Amniotic epithelial cell (primary cell): ENCODE data around the gene NIM1K.
"Not testable (repeated sequence)": the region's sequence is repeated elsewhere in the genome, so short reads cannot be mapped to it uniquely, and the experiment has no call there.

Experiments used
- DNase-seq: peaks from one replicate; pipeline ENCODE4 v3.0.0-alpha.2; 2010; ENCODE audit warnings: low read depth

The NIM1K gene

DNA sequence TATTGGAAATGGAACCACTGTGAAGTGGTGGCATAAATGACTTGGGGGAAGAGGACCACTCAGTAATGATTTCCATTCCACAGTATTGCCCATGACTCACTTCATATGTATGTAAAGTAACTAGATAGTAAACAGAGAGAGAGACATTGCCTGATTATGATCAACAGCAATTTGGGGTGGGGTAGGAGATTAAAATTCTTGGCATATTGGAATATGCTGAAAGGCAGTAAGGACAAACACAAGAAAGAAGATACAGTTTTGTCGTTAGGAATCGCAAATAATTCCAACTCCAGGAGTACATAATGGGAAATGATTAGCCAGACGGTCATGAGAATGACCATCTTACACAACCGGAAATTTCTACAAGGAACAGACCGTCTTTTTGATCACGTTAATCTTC lies 122.7 kb downstream of the NIM1K start:
- no peak for DNase-seq

DNA sequence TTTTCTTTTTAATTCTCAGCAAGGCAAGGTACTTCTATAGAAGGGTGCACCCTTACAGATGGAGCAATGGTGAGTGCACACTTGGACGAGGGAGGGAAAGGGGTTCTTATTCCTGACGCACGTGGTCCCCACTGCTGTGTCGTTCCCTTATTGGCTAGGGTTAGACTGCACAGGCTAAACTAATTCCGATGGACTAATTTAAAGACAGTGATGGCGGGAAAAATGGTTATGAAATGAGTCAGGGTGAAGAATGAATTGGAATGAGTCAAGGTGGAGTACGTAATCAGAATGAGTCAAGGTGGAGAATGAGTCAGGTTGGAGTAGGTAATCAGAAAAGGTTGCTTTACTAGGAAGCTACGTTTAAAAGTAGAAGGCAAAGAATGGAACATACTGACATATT lies 123.2 kb downstream of the NIM1K start:
- DNase-seq: peak; percentile 63

GRCh38 chr5:43315682-43316081 lies 123.7 kb downstream of the NIM1K start:
- DNase-seq: no peak

DNA sequence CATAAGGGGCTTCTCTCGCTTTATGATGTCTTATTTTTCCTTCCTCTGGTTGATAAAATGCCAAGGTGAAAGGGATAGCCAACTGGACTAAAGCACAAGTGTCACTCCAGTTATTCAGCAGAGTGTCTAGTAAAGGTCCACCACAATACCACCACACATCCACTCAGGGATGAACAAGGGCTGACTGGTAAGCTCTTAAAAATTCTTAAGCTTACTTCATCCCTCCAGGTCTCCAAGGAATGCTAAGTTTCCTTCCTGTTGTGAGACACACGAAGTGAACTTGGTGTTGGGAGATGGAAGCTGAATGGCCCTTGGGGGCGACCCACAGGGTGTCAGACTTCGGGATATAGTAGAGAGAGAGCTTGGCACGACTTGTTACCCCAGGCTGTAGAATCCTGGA lies 124.4 kb downstream of the NIM1K start:
- DNase-seq: no peak

DNA sequence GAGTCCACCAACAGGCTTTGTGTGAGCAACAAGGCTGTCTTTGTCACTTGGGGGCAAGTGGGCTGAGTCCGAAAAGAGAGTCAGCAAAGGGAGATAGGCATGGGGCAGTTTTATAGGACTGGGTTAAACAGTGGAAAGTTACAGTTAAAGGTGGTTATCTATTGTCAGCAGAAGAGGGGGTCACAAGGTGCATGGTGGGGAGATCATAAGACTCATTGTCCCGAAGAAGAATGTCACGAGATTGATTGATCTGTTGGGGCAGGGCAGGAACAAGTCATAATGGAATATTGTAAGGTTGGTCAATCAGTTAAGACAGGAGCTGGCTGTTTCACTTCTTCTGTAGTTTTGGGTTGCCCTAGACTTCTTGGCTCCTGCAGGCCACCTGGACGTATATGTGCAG lies 128.8 kb downstream of the NIM1K start:
- DNase-seq: no peak

GRCh38 chr5:43323488-43323887 lies 131.5 kb downstream of the NIM1K start:
- DNase-seq: not testable (repeated sequence)

GRCh38 chr5:43325624-43326023 lies 133.6 kb downstream of the NIM1K start:
- DNase-seq: not testable (repeated sequence)
